SK-N-MC (cell line): ENCODE data around the gene SP110.

Source experiments
- EZH2 ChIP-seq: fragments of 200-600 bp; sonication (generic); IDR thresholded peaks from one replicate; pipeline ENCODE4 v1.6.1; 2017; ENCODE audit warnings: antibody characterized with exemption
- POLR2AphosphoS5 ChIP-seq: IDR thresholded peaks from 2 replicates; pipeline ENCODE4 v1.6.1; 2012; ENCODE audit warnings: mild to moderate bottlenecking, low read depth, low read length, borderline replicate concordance

DNA sequence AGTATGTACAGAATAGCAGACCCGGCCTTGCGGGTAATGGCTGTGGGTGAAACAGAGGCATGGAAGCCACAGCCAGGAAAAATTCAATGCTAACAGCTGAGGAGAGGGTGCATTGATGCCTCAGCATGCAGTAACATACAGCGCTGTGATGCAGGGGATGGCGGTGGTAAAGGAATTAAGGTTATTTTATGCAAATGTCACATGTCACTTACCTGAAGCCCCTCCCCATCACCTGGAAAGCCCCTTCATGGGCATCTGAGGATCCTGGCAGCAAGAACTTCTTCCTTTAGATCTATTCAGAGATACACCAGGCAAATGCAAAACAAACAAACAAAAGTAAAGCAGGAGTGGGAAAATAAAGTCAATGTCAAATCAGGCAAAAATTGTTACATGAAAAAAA lies 1.7 kb upstream of the SP110 start:
- no peak for TF ChIP-seq POLR2AphosphoS5
- TF ChIP-seq EZH2: no peak
